IMR-90 (cell line): ENCODE data around the gene ACCSL. TPM values are rescaled to one million over a fixed set of nuclear protein-coding genes. Genes with fewer than 3 reads are reported as not detected.

ENCODE experiments used
- ATAC-seq: fragments of 200-7000 bp; cut with Tn5 transposase; 2 replicates; pipeline ENCODE4 v1.9.1; 2020; ENCODE audit warnings: low read depth, mild to moderate bottlenecking, moderate library complexity
- BruUV-seq: library from RNA; stranded (reverse); fragments of 400-500 nt; replicated peaks from 2 replicates; lab custom pipeline; 2021; lab: Mats Ljungman, UMichigan
- CTCF ChIA-PET: fragments of 300-600 bp; formaldehyde crosslinking; extraction: SDS; loops from one replicate; lab custom pipeline; 2021; ENCODE audit warnings: antibody characterized with exemption; lab: Yijun Ruan, JAX
- POLR2A ChIA-PET: fragments of 300-600 bp; sonication (Branson Sonifier 250); formaldehyde crosslinking; loops from one replicate; lab custom pipeline; 2022; ENCODE audit warnings: antibody characterized with exemption; ENCODE audit not compliant: unreplicated experiment; lab: Charles Lee
- DNase-seq: peaks from one replicate; pipeline ENCODE4 v3.0.0; 2013
- H2AFZ ChIP-seq: replicated peaks from 2 replicates; pipeline ENCODE3; 2013; ENCODE audit warnings: low read length, mild to moderate bottlenecking; ENCODE audit not compliant: poor library complexity
- H2AK5ac ChIP-seq: 2 replicates; pipeline ENCODE4 v1.6.1; 2013; ENCODE audit warnings: low read depth, low read length, inconsistent platforms
- H2AK9ac ChIP-seq: replicated peaks from 2 replicates; pipeline ENCODE3; 2013; ENCODE audit warnings: mild to moderate bottlenecking, low read depth, low read length, moderate library complexity; ENCODE audit not compliant: poor library complexity
- H2BK120ac ChIP-seq: 2 replicates; pipeline ENCODE4 v1.6.1; 2013; ENCODE audit warnings: low read depth, low read length, inconsistent platforms
- H2BK15ac ChIP-seq: 3 replicates; pipeline ENCODE4 v1.6.1; 2013; ENCODE audit warnings: low read depth, low read length, inconsistent platforms
- H2BK20ac ChIP-seq: 2 replicates; pipeline ENCODE4 v1.6.1; 2013; ENCODE audit warnings: low read depth, mild to moderate bottlenecking, inconsistent platforms, low read length, moderate library complexity
- H2BK5ac ChIP-seq: 2 replicates; pipeline ENCODE4 v1.6.1; 2013; ENCODE audit warnings: mild to moderate bottlenecking, low read depth, low read length, inconsistent platforms; ENCODE audit not compliant: poor library complexity, severe bottlenecking
- H3K14ac ChIP-seq: replicated peaks from 2 replicates; pipeline ENCODE4 v1.6.1; 2013; ENCODE audit warnings: low read depth, low read length, inconsistent platforms
- H3K18ac ChIP-seq: 2 replicates; pipeline ENCODE4 v1.6.1; 2013; ENCODE audit warnings: low read depth, low read length, control low read depth
- H3K23ac ChIP-seq: 2 replicates; pipeline ENCODE4 v1.6.1; 2013; ENCODE audit warnings: low read depth, low read length, inconsistent platforms
- H3K27ac ChIP-seq: 2 replicates; pipeline ENCODE4 v1.5.1; 2013; ENCODE audit warnings: mild to moderate bottlenecking, control low read depth, low read length; ENCODE audit not compliant: insufficient read depth
- H3K27me3 ChIP-seq: 2 replicates; pipeline ENCODE4 v1.6.1; 2013; ENCODE audit warnings: low read length; ENCODE audit not compliant: control insufficient read depth, insufficient read depth
- H3K36me3 ChIP-seq: 2 replicates; pipeline ENCODE4 v1.6.1; 2013; ENCODE audit warnings: low read length, mixed read lengths; ENCODE audit not compliant: control insufficient read depth, insufficient read depth
- H3K4ac ChIP-seq: 2 replicates; pipeline ENCODE4 v1.6.1; 2013; ENCODE audit warnings: low read depth, low read length, inconsistent platforms
- H3K4me1 ChIP-seq: 2 replicates; pipeline ENCODE4 v1.6.1; 2013; ENCODE audit warnings: low read length, mixed read lengths; ENCODE audit not compliant: control insufficient read depth, insufficient read depth
- H3K4me2 ChIP-seq: 2 replicates; pipeline ENCODE4 v1.6.1; 2013; ENCODE audit warnings: low read depth, mild to moderate bottlenecking, control low read depth, low read length, moderate library complexity
- H3K4me3 ChIP-seq: 2 replicates; pipeline ENCODE4 v1.5.1; 2013; ENCODE audit warnings: low read depth, mild to moderate bottlenecking, control low read depth, low read length, moderate library complexity; ENCODE audit not compliant: insufficient read depth
- H3K56ac ChIP-seq: 2 replicates; pipeline ENCODE4 v1.6.1; 2013; ENCODE audit warnings: low read length, inconsistent platforms; ENCODE audit not compliant: insufficient read depth; ENCODE audit errors: extremely low read depth
- H3K79me1 ChIP-seq, 2 experiments: 2 replicates each; pipeline ENCODE4 v1.6.1; 2013; ENCODE audit warnings: low read length in 2 of 2, inconsistent platforms in 1 of 2, low read depth in 1 of 2
- H3K9ac ChIP-seq: 2 replicates; pipeline ENCODE4 v1.6.1; 2013; ENCODE audit warnings: low read depth, low read length, control low read depth
- H3K9me1 ChIP-seq: 2 replicates; pipeline ENCODE4 v1.6.1; 2013; ENCODE audit warnings: low read length, inconsistent platforms; ENCODE audit not compliant: insufficient read depth
- H3K9me3 ChIP-seq: 2 replicates; pipeline ENCODE4 v1.6.1; 2013; ENCODE audit warnings: low read length; ENCODE audit not compliant: control insufficient read depth, insufficient read depth
- H4K20me1 ChIP-seq: 2 replicates; pipeline ENCODE4 v1.6.1; 2013; ENCODE audit warnings: low read length, inconsistent platforms; ENCODE audit not compliant: insufficient read depth
- H4K5ac ChIP-seq: 2 replicates; pipeline ENCODE4 v1.6.1; 2013; ENCODE audit warnings: mild to moderate bottlenecking, low read depth, low read length, control low read depth
- H4K8ac ChIP-seq, 2 experiments: 2 replicates each; pipeline ENCODE4 v1.6.1; 2013; ENCODE audit warnings: low read depth in 2 of 2, low read length in 2 of 2, control low read depth in 1 of 2, inconsistent platforms in 1 of 2
- H4K91ac ChIP-seq: 2 replicates; pipeline ENCODE4 v1.6.1; 2013; ENCODE audit warnings: low read depth, low read length, inconsistent platforms; ENCODE audit not compliant: insufficient read depth
- BHLHE40 ChIP-seq: fragments of 150-350 bp; IDR thresholded peaks from 2 replicates; pipeline ENCODE4 v1.6.1; 2016; ENCODE audit warnings: mild to moderate bottlenecking, low read depth, low read length
- CEBPB ChIP-seq: IDR thresholded peaks from 2 replicates; pipeline ENCODE4 v1.6.1; 2012; ENCODE audit warnings: low read depth, low read length, improper control_type of control experiment
- CHD1 ChIP-seq: IDR thresholded peaks from 2 replicates; pipeline ENCODE4 v1.6.1; 2012; ENCODE audit warnings: low read depth, low read length, improper control_type of control experiment
- FOS ChIP-seq: fragments of 150-350 bp; IDR thresholded peaks from 2 replicates; pipeline ENCODE4 v1.6.1; 2016; ENCODE audit warnings: low read depth, low read length
- MAFK ChIP-seq: IDR thresholded peaks from 2 replicates; pipeline ENCODE4 v1.6.1; 2012; ENCODE audit warnings: low read depth, low read length, improper control_type of control experiment
- MAZ ChIP-seq: IDR thresholded peaks from 2 replicates; pipeline ENCODE4 v1.6.1; 2012; ENCODE audit warnings: low read depth, mild to moderate bottlenecking, low read length, improper control_type of control experiment, moderate library complexity, borderline replicate concordance
- MXI1 ChIP-seq: IDR thresholded peaks from 2 replicates; pipeline ENCODE4 v1.6.1; 2012; ENCODE audit warnings: low read depth, mild to moderate bottlenecking, low read length, moderate library complexity, borderline replicate concordance
- NFE2L2 ChIP-seq: fragments of 150-350 bp; IDR thresholded peaks from 2 replicates; pipeline ENCODE4 v1.6.1; 2016; ENCODE audit warnings: low read depth, mild to moderate bottlenecking, low read length
- POLR2A ChIP-seq: IDR thresholded peaks from 2 replicates; pipeline ENCODE4 v1.6.1; 2012; ENCODE audit warnings: mild to moderate bottlenecking, low read depth, low read length
- RAD21 ChIP-seq: IDR thresholded peaks from 2 replicates; pipeline ENCODE4 v1.6.1; 2012; ENCODE audit warnings: low read length, improper control_type of control experiment
- RCOR1 ChIP-seq: IDR thresholded peaks from 2 replicates; pipeline ENCODE4 v1.6.1; 2012; ENCODE audit warnings: mild to moderate bottlenecking, low read length, improper control_type of control experiment; ENCODE audit not compliant: insufficient replicate concordance
- RFX5 ChIP-seq: IDR thresholded peaks from 2 replicates; pipeline ENCODE4 v1.8.0; 2012; ENCODE audit warnings: low read depth, mild to moderate bottlenecking, low read length, moderate library complexity
- SMC3 ChIP-seq: fragments of 150-350 bp; IDR thresholded peaks from 2 replicates; pipeline ENCODE4 v1.6.1; 2016; ENCODE audit warnings: low read depth, mild to moderate bottlenecking, antibody characterized with exemption, low read length, moderate library complexity
- WGBS, 2 experiments: methylation state at CpG; one replicate each; pipeline versions ENCODE4 v1.1.5 to v1.1.7; 2013; ENCODE audit warnings: missing lambda C conversion rate in 2 of 2; ENCODE audit not compliant: insufficient read length in 1 of 2; ENCODE audit errors: extremely low coverage in 2 of 2; 5-methylcytosine and 5-hydroxymethylcytosine counted together
- dilution Hi-C: fragments of 300-500 bp; cut with HindIII; formaldehyde crosslinking; loops from one replicate; pipeline ENCODE4 v1.14.3; 2018; ENCODE audit warnings: low sequenced_read_pairs; ENCODE audit not compliant: unreplicated experiment
- in situ Hi-C: fragments of 300-500 bp; cut with MboI; formaldehyde crosslinking; loops from 3 replicates; pipeline ENCODE4 v1.14.3; 2019; ENCODE audit warnings: low sequenced_read_pairs, inconsistent platforms, mixed read lengths
- intact Hi-C: fragments of 100-400 bp; cut with micrococcal nuclease; formaldehyde crosslinking; loops from 2 replicates; pipeline ENCODE4 v1.10.0; 2022
- polyA plus RNA-seq, 3 experiments: library from polyadenylated mRNA; depleted of rRNA; stranded (reverse); fragments of >200 nt; gene quantifications; 2 replicates each; pipeline ENCODE4 v1.2.3, GENCODE V29; 2012; ENCODE audit warnings: low replicate concordance in 1 of 3
- total RNA-seq: library from RNA; depleted of rRNA; stranded (reverse); fragments of >200 nt; gene quantifications from 2 replicates; pipeline ENCODE4 v1.2.3, GENCODE V29; 2012
- TF ChIP-seq, protein P1 (sequence below): conservative IDR thresholded peaks from 2 replicates; pipeline ENCODE4 v1.5.1; 2012; ENCODE audit warnings: mild to moderate bottlenecking, low read depth, low read length, improper control_type of control experiment
- TF ChIP-seq, protein P2 (sequence below): fragments of 150-350 bp; IDR thresholded peaks from 2 replicates; pipeline ENCODE4 v1.6.1; 2016; ENCODE audit warnings: low read depth, mild to moderate bottlenecking, low read length, moderate library complexity, borderline replicate concordance
- TF ChIP-seq, protein P3 (sequence below): fragments of 150-350 bp; IDR thresholded peaks from 2 replicates; pipeline ENCODE4 v1.6.1; 2017; ENCODE audit warnings: mild to moderate bottlenecking, antibody characterized with exemption, low read length, low read depth

ACCSL gene
- total and polyA plus RNA-seq, 2 of the 4 experiments (the other 2 are of a cell fraction) = not detected

DNA sequence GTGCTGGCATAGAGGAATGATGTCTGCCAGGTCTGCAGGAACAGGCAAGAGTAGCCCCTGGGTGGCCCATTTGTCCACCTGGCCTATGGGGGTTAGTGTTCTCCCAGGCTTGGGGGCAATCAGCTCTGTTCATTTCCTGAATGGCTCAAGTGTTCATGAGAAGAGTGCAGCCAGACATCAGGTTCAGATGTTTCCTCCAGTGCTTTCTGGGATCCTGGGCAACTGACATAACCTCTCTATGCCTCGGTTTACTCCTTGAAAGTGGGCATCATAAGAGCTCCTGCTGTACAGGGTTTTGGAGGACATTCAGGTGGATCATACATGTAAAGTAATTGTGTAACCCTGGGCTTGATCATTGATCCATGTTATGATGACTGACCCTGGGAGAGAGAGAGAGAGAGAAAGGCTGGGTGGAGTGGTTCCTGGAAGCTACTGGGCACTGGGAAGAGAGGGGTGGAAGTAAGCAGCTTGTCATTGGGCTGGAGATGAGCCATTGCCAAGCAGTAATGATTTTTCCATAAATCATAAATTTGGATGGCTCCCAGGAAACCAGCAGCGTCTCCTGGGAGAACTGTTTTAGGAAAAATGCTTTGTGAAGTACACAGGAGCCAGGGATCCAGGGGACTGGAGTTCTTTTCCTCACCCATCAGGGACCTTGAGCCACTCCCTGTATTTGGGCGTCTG, 30.2 kb upstream of the ACCSL start:
- WGBS, 2 experiments = no CpG with 5 or more reads among the region's 3 CpGs
- intact Hi-C loops = no loop called here
- in situ Hi-C loops = no loop called here
- no peaks in the 10 kb centered on the region for H3K36me3 ChIP-seq
- H3K4me1 ChIP-seq = peaks cover 6% of the 10 kb centered on the region
- no peak overlapping the region for H3K4ac ChIP-seq
- no peaks in the 10 kb centered on the region for H4K20me1 ChIP-seq
- no peaks in the 10 kb centered on the region for H3K79me1 ChIP-seq
- no peak overlapping the region for H3K56ac ChIP-seq
- H4K5ac ChIP-seq = no peak overlapping the region
- no peak overlapping the region for H3K23ac ChIP-seq
- POLR2A ChIA-PET = no interaction called here
- no peak overlapping the region for H3K14ac ChIP-seq
- no peak overlapping the region for H3K18ac ChIP-seq
- DNase-seq (no peak), ATAC-seq (no peak)
- no TSS peak for BruUV-seq
- H2BK20ac ChIP-seq = no peak overlapping the region
- no peak overlapping the region for H3K9ac ChIP-seq
- CTCF ChIA-PET = no interaction called here
- H3K27ac ChIP-seq = no peak overlapping the region
- no peak overlapping the region for H3K4me3 ChIP-seq
- H2AK9ac ChIP-seq = no peak overlapping the region
- no peak overlapping the region for H2BK5ac ChIP-seq
- H2BK120ac ChIP-seq = no peak overlapping the region
- H2AK5ac ChIP-seq = no peak overlapping the region
- no peak for TF ChIP-seq RCOR1
- TF ChIP-seq, protein P1, sequence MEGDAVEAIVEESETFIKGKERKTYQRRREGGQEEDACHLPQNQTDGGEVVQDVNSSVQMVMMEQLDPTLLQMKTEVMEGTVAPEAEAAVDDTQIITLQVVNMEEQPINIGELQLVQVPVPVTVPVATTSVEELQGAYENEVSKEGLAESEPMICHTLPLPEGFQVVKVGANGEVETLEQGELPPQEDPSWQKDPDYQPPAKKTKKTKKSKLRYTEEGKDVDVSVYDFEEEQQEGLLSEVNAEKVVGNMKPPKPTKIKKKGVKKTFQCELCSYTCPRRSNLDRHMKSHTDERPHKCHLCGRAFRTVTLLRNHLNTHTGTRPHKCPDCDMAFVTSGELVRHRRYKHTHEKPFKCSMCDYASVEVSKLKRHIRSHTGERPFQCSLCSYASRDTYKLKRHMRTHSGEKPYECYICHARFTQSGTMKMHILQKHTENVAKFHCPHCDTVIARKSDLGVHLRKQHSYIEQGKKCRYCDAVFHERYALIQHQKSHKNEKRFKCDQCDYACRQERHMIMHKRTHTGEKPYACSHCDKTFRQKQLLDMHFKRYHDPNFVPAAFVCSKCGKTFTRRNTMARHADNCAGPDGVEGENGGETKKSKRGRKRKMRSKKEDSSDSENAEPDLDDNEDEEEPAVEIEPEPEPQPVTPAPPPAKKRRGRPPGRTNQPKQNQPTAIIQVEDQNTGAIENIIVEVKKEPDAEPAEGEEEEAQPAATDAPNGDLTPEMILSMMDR = no peak
- TF ChIP-seq MXI1 = no peak
- no peak for TF ChIP-seq FOS
- no peak for TF ChIP-seq POLR2A
- TF ChIP-seq, protein P2, sequence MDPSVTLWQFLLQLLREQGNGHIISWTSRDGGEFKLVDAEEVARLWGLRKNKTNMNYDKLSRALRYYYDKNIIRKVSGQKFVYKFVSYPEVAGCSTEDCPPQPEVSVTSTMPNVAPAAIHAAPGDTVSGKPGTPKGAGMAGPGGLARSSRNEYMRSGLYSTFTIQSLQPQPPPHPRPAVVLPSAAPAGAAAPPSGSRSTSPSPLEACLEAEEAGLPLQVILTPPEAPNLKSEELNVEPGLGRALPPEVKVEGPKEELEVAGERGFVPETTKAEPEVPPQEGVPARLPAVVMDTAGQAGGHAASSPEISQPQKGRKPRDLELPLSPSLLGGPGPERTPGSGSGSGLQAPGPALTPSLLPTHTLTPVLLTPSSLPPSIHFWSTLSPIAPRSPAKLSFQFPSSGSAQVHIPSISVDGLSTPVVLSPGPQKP = no peak
- TF ChIP-seq MAFK = no peak
- TF ChIP-seq RFX5 = no peak
- no peak for TF ChIP-seq BHLHE40
- TF ChIP-seq NFE2L2 = no peak
- TF ChIP-seq MAZ = no peak
- TF ChIP-seq, protein P3, sequence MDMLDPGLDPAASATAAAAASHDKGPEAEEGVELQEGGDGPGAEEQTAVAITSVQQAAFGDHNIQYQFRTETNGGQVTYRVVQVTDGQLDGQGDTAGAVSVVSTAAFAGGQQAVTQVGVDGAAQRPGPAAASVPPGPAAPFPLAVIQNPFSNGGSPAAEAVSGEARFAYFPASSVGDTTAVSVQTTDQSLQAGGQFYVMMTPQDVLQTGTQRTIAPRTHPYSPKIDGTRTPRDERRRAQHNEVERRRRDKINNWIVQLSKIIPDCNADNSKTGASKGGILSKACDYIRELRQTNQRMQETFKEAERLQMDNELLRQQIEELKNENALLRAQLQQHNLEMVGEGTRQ = no peak
- TF ChIP-seq RAD21 = no peak
- TF ChIP-seq CEBPB = no peak
- no peak for TF ChIP-seq CHD1
- no peak for TF ChIP-seq SMC3
- no peak overlapping the region for H4K8ac ChIP-seq
- H3K27me3 ChIP-seq = no peaks in the 10 kb centered on the region
- H4K91ac ChIP-seq = no peak overlapping the region
- no peaks in the 10 kb centered on the region for H3K9me1 ChIP-seq
- H2BK15ac ChIP-seq = no peak overlapping the region
- no peaks in the 10 kb centered on the region for H3K9me3 ChIP-seq
- H2AFZ ChIP-seq = no peak overlapping the region
- H3K4me2 ChIP-seq = no peak overlapping the region
- dilution Hi-C loops = no loop called here
